ENCODE data around the gene MRPS16. TPM values are rescaled to one million over a fixed set of nuclear protein-coding genes. Genes with fewer than 3 reads are reported as not detected.

MRPS16 gene
- total and polyA plus RNA-seq, 2 donors (not counting 1 experiment from before 2014, with no cell fraction given), result 27.7 to 49.6 TPM

DNA sequence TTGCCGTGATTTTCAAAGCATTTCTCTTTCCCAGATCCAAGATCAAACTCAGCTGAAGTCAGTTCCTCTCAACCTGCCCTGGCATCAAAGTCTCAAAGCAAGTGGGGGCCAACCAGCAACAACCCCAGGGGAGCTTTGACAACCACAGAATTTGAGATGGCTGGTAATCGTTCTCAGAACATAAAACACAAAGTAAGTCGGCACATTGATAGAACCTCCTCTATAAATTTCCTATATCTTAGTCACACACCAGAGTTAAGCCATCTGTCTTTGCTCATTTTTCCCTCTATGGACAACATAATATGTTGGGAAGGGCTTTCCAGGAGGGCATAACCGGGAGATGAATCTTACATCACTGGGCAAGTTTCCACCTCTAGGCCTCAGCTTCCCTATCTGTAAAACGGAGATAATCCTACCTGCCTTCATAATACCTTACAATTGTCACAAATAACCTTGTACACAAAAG is 4.2 kb downstream of the MRPS16 start:
- H3K27me3 Mint-ChIP-seq, result no peaks in the 10 kb centered on the region
- Histone ChIP-seq H3K79me2 (ENCODE audit: control insufficient read depth, insufficient read depth, low read length) (peaks cover 56% of the 10 kb centered on the region), H3K36me3 (replicated peaks in 1 of 2; ENCODE audit: control extremely low read depth in 1 of 2, control insufficient read depth in 1 of 2, extremely low read depth in 1 of 2, insufficient read depth in 2 of 2, low read length in 1 of 2) (peaks cover 0 to 10% of the 10 kb centered on the region in 2 experiments), H3K27ac (ENCODE audit: low read length in 2 of 2) (peak overlapping the region; percentile 85 to 86), H3K9me3 (ENCODE audit: control extremely low read depth in 1 of 3, control insufficient read depth in 2 of 3, insufficient read depth in 1 of 3, low read length in 2 of 3) (no peaks in the 10 kb centered on the region), H3K4me2 (replicated peaks; ENCODE audit: low read depth, low read length, poor library complexity, severe bottlenecking) (no peak overlapping the region), H3K4me3 (ENCODE audit: control extremely low read depth in 1 of 5, extremely low read depth in 1 of 5, insufficient read depth in 1 of 5, low read depth in 2 of 5, low read length in 4 of 5) (no peak overlapping the region), H3K4me1 (ENCODE audit: control insufficient read depth in 2 of 2, insufficient read depth in 2 of 2, low read length in 2 of 2) (peaks cover 29 to 35% of the 10 kb centered on the region in 2 donors), H4K20me1 (ENCODE audit: control insufficient read depth, insufficient read depth, low read length, poor library complexity, severe bottlenecking) (no peaks in the 10 kb centered on the region), H3K27me3 (replicated peaks in 1 of 4; ENCODE audit: control extremely low read depth in 1 of 4, control insufficient read depth in 3 of 4, insufficient read depth in 4 of 4, low read length in 3 of 4) (no peaks in the 10 kb centered on the region), H2AFZ (ENCODE audit: insufficient read depth, low read depth, low read length, poor library complexity, severe bottlenecking) (peak overlapping the region; percentile 85), H3K9ac (ENCODE audit: low read length) (no peak overlapping the region)
- H3K9me3 Mint-ChIP-seq (ENCODE audit: insufficient read depth), result no peaks in the 10 kb centered on the region
- ChIA-PET CTCF (no interaction called here), POLR2A (interaction anchor here (2.0 kb wide), 1 partner anchor 152 kb away, joined by 7 read pairs; the partner anchor contains the start of gene P4HA1)
- peak overlapping the region; percentile 96 for H3K4me3 Mint-ChIP-seq
- WGBS (ENCODE audit: insufficient coverage), result 10% methylated on average over 3 of the region's 5 CpGs
- ATAC-seq (ENCODE audit: low read depth) (no peak), DNase-seq (no peak)
- TF ChIP-seq, protein P1, sequence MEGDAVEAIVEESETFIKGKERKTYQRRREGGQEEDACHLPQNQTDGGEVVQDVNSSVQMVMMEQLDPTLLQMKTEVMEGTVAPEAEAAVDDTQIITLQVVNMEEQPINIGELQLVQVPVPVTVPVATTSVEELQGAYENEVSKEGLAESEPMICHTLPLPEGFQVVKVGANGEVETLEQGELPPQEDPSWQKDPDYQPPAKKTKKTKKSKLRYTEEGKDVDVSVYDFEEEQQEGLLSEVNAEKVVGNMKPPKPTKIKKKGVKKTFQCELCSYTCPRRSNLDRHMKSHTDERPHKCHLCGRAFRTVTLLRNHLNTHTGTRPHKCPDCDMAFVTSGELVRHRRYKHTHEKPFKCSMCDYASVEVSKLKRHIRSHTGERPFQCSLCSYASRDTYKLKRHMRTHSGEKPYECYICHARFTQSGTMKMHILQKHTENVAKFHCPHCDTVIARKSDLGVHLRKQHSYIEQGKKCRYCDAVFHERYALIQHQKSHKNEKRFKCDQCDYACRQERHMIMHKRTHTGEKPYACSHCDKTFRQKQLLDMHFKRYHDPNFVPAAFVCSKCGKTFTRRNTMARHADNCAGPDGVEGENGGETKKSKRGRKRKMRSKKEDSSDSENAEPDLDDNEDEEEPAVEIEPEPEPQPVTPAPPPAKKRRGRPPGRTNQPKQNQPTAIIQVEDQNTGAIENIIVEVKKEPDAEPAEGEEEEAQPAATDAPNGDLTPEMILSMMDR (IDR thresholded peaks at IDR 0.05), result no peak
- no peak for TF ChIP-seq EZH2 (IDR thresholded peaks at IDR 0.05; ENCODE audit: borderline replicate concordance, insufficient read depth, low read depth, low read length, poor library complexity, severe bottlenecking)
- peak overlapping the region; percentile 94 for H3K27ac Mint-ChIP-seq
- H3K4me1 Mint-ChIP-seq, result peaks cover 67% of the 10 kb centered on the region
- intact Hi-C loops (cut with micrococcal nuclease), result loop anchor here (5.0 to 10.0 kb wide), 2 partner anchors 556 to 893 kb away; partner anchors contain the start of genes DNAJB12 and MCU

DNA sequence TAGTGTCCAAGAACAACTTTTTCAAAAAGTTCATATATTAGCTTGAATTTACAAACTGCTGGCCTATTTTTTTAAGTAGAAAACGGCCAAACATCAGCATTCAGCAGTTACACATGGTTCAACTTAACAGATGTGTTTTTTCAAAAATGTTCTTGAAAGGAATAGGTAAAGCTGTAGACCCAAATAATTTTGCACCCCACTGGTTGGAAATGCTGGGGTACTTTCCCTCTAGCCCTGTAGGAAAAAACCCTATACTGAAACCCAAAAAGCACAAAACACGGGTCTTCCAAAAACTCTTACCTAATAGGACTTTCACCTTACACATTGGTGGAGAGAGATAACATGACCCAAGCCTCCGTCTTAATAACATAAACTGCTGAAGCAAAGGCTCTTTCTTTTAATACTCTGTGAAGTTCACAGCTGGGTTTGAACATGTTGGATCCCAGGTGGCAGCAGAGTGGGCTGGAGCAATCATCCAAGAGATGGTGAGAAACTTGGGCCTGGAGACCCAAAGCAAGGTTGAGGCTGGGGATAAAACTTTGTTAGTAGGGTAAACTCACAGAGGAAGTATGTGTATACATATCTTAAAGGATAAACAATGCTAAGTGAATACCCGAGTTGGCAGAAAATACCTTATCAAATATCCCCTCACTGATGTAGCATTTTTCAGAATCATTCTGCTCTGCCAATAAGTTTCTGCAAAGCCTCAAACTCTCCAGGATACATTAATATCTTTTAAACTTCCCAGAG is 4.8 kb downstream of the MRPS16 start:
- Mint-ChIP-seq H3K4me3 (peak overlapping the region; percentile 96), H3K27ac (peak overlapping the region; percentile 94), H3K9me3 (ENCODE audit: insufficient read depth) (no peaks in the 10 kb centered on the region), H3K27me3 (no peaks in the 10 kb centered on the region), H3K4me1 (peaks cover 62% of the 10 kb centered on the region)
- no peak for ATAC-seq (ENCODE audit: low read depth)
- H3K9me3 ChIP-seq (ENCODE audit: control extremely low read depth in 1 of 3, control insufficient read depth in 2 of 3, insufficient read depth in 1 of 3, low read length in 2 of 3), result no peaks in the 10 kb centered on the region
- H3K9ac ChIP-seq (ENCODE audit: low read length), result peak overlapping the region; percentile 82
- peak overlapping the region; percentile 58 to 81 (median 76) for H3K4me3 ChIP-seq (ENCODE audit: control extremely low read depth in 1 of 5, extremely low read depth in 1 of 5, insufficient read depth in 1 of 5, low read depth in 2 of 5, low read length in 4 of 5)
- no CpG with 5 or more reads among the region's 4 CpGs for WGBS (ENCODE audit: insufficient coverage)
- CTCF ChIA-PET, result no interaction called here
- no peaks in the 10 kb centered on the region for H3K27me3 ChIP-seq (replicated peaks in 1 of 4; ENCODE audit: control extremely low read depth in 1 of 4, control insufficient read depth in 3 of 4, insufficient read depth in 4 of 4, low read length in 3 of 4)
- peaks cover 26 to 30% of the 10 kb centered on the region in 2 donors for H3K4me1 ChIP-seq (ENCODE audit: control insufficient read depth in 2 of 2, insufficient read depth in 2 of 2, low read length in 2 of 2)
- no peak for TF ChIP-seq EZH2 (IDR thresholded peaks at IDR 0.05; ENCODE audit: borderline replicate concordance, insufficient read depth, low read depth, low read length, poor library complexity, severe bottlenecking)
- POLR2A ChIA-PET, result interaction anchor here (0.6 to 2.0 kb wide), 3 partner anchors 151 to 209 kb away, joined by 5 to 7 read pairs (median 6); partner anchors contain the start of genes ANXA7 and P4HA1
- peak overlapping the region; percentile 85 to 86 for H3K27ac ChIP-seq (ENCODE audit: low read length in 2 of 2)
- intact Hi-C loops (cut with micrococcal nuclease), result loop anchor here (1.0 to 10.0 kb wide), 6 partner anchors 79 to 893 kb away; partner anchors contain the start of genes ANXA7, CFAP70, DNAJB12 and ECD
- no peaks in the 10 kb centered on the region for H4K20me1 ChIP-seq (ENCODE audit: control insufficient read depth, insufficient read depth, low read length, poor library complexity, severe bottlenecking)
- H3K79me2 ChIP-seq (ENCODE audit: control insufficient read depth, insufficient read depth, low read length), result peaks cover 54% of the 10 kb centered on the region
- no peak for DNase-seq
- peaks cover 0 to 12% of the 10 kb centered on the region in 2 experiments for H3K36me3 ChIP-seq (replicated peaks in 1 of 2; ENCODE audit: control extremely low read depth in 1 of 2, control insufficient read depth in 1 of 2, extremely low read depth in 1 of 2, insufficient read depth in 2 of 2, low read length in 1 of 2)
- H2AFZ ChIP-seq (ENCODE audit: insufficient read depth, low read depth, low read length, poor library complexity, severe bottlenecking), result peak overlapping the region; percentile 85
- peak overlapping the region; percentile 72 for H3K4me2 ChIP-seq (replicated peaks; ENCODE audit: low read depth, low read length, poor library complexity, severe bottlenecking)
